HepG2 (cell line): ENCODE measurements around the gene ACTR3. TPM values are rescaled to one million over a fixed set of nuclear protein-coding genes. Genes with fewer than 3 reads are reported as not detected.
A peak's percentile ranks its signal among the peaks of the same experiment; 100 is the strongest.

Source experiments
- ATF7-NPFF ChIP-seq: sonication (generic); formaldehyde crosslinking; IDR thresholded peaks from 2 replicates; pipeline ENCODE4 v1.8.1; 2023; ENCODE audit warnings: mild to moderate bottlenecking, low read depth, missing genetic modification reagents, moderate library complexity
- EED ChIP-seq: sonication (generic); formaldehyde crosslinking; IDR thresholded peaks from 2 replicates; pipeline ENCODE4 v1.5.0; 2020; ENCODE audit warnings: mild to moderate bottlenecking, missing genetic modification reagents
- ETV5 ChIP-seq: IDR thresholded peaks from 2 replicates; pipeline ENCODE4 v1.6.1; 2018; ENCODE audit warnings: missing biosample characterization, missing genetic modification reagents, inconsistent platforms, borderline replicate concordance
- GLI4 ChIP-seq: sonication (generic); formaldehyde crosslinking; IDR thresholded peaks from 2 replicates; pipeline ENCODE4 v1.5.1; 2020; ENCODE audit warnings: missing genetic modification reagents, mild to moderate bottlenecking, moderate library complexity, borderline replicate concordance
- NR2F1 ChIP-seq, 2 experiments: fragments of 450-650 bp in 1 of 2; formaldehyde crosslinking in 1 of 2; IDR thresholded peaks; 2 replicates each; pipeline versions ENCODE4 v1.5.0 to v1.6.1; 2016 to 2020; ENCODE audit warnings: mild to moderate bottlenecking in 1 of 2, missing compliant biosample characterization in 1 of 2, missing genetic modification reagents in 1 of 2, moderate library complexity in 1 of 2
- NR2F2 ChIP-seq: IDR thresholded peaks from 2 replicates; pipeline ENCODE4 v1.6.1; 2012; ENCODE audit warnings: low read depth, inconsistent platforms, borderline replicate concordance
- RAD21 ChIP-seq: fragments of 450-650 bp; formaldehyde crosslinking; IDR thresholded peaks from 2 replicates; pipeline ENCODE4 v1.5.0; 2020; ENCODE audit warnings: mild to moderate bottlenecking
- RBM22 ChIP-seq: fragments of 200-400 bp; formaldehyde crosslinking; optimal IDR thresholded peaks from 2 replicates; pipeline ENCODE3; 2017; ENCODE audit warnings: mild to moderate bottlenecking, low read length, moderate library complexity
- REPIN1 ChIP-seq: sonication (generic); formaldehyde crosslinking; IDR thresholded peaks from 2 replicates; pipeline ENCODE4 v1.8.0; 2022; ENCODE audit warnings: missing genetic modification reagents, low read depth, mild to moderate bottlenecking, borderline replicate concordance
- SMC3 ChIP-seq: IDR thresholded peaks from 2 replicates; pipeline ENCODE4 v1.6.1; 2011; ENCODE audit warnings: low read length, improper control_type of control experiment
- SYNCRIP ChIP-seq: fragments of 200-400 bp; formaldehyde crosslinking; IDR thresholded peaks from 2 replicates; pipeline ENCODE4 v1.6.1; 2018; ENCODE audit warnings: mild to moderate bottlenecking, low read depth, low read length; ENCODE audit not compliant: insufficient read depth
- ZBTB33 ChIP-seq: sonication (generic); formaldehyde crosslinking; IDR thresholded peaks from 2 replicates; pipeline ENCODE4 v1.4.0; 2020; ENCODE audit warnings: missing genetic modification reagents
- ZBTB37 ChIP-seq: sonication (generic); formaldehyde crosslinking; IDR thresholded peaks from 2 replicates; pipeline ENCODE4 v1.4.0; 2020; ENCODE audit warnings: mild to moderate bottlenecking, missing genetic modification reagents
- ZFP91 ChIP-seq: sonication (generic); formaldehyde crosslinking; IDR thresholded peaks from 2 replicates; pipeline ENCODE4 v1.9.0; 2022; ENCODE audit warnings: missing genetic modification reagents, mild to moderate bottlenecking, borderline replicate concordance
- ZMYM4 ChIP-seq: sonication (generic); formaldehyde crosslinking; IDR thresholded peaks from 2 replicates; pipeline ENCODE4 v1.8.1; 2023; ENCODE audit warnings: mild to moderate bottlenecking, missing genetic modification reagents
- ZNF24 ChIP-seq: fragments of 450-650 bp; IDR thresholded peaks from 2 replicates; pipeline ENCODE4 v1.6.1; 2017; ENCODE audit warnings: antibody characterized with exemption, mild to moderate bottlenecking
- ZNF367 ChIP-seq: sonication (generic); formaldehyde crosslinking; IDR thresholded peaks from 2 replicates; pipeline ENCODE4 v1.4.0; 2020; ENCODE audit warnings: missing genetic modification reagents, borderline replicate concordance
- ZNF446 ChIP-seq: sonication (generic); formaldehyde crosslinking; IDR thresholded peaks from 2 replicates; pipeline ENCODE4 v1.5.0; 2020; ENCODE audit warnings: mild to moderate bottlenecking, missing genetic modification reagents
- ZNF501 ChIP-seq: sonication (generic); formaldehyde crosslinking; IDR thresholded peaks from 2 replicates; pipeline ENCODE4 v1.5.1; 2020; ENCODE audit warnings: mild to moderate bottlenecking, moderate library complexity, missing genetic modification reagents
- ZNF550 ChIP-seq: sonication (generic); formaldehyde crosslinking; IDR thresholded peaks from 2 replicates; pipeline ENCODE4 v1.4.0; 2020; ENCODE audit warnings: mild to moderate bottlenecking, missing genetic modification reagents, borderline replicate concordance
- ZNF563 ChIP-seq: sonication (generic); formaldehyde crosslinking; IDR thresholded peaks from 2 replicates; pipeline ENCODE4 v1.8.0; 2022; ENCODE audit warnings: mild to moderate bottlenecking, moderate library complexity, missing genetic modification reagents
- ZNF777 ChIP-seq: sonication (generic); formaldehyde crosslinking; IDR thresholded peaks from 2 replicates; pipeline ENCODE4 v1.4.0; 2020; ENCODE audit warnings: missing genetic modification reagents
- ZSCAN30 ChIP-seq: sonication (generic); formaldehyde crosslinking; IDR thresholded peaks from 2 replicates; pipeline ENCODE4 v1.5.0; 2020; ENCODE audit warnings: mild to moderate bottlenecking, missing genetic modification reagents
- polyA plus RNA-seq, 8 experiments: library from polyadenylated mRNA; depleted of rRNA in 3 of 8; stranded (reverse) in 7 of 8; unstranded in 1 of 8; fragments of >200 nt; fragmentation: Illumina TruSeq in 4 of 8; extraction: Trizol in 4 of 8; gene quantifications; 2 replicates each; pipeline versions ENCODE4 v1.2.1 to v1.2.3, GENCODE V29; 2011 to 2016; ENCODE audit warnings: low read depth in 4 of 8, missing spikeins in 1 of 8, mixed read lengths in 1 of 8; ENCODE audit not compliant: insufficient read depth in 1 of 8
- total RNA-seq, 5 experiments: library from RNA; depleted of rRNA; stranded (reverse); fragments of >200 nt; fragmentation: Illumina TruSeq; extraction: Trizol; gene quantifications; 2 replicates each; pipeline ENCODE4 v1.2.3, GENCODE V29; 2016; ENCODE audit warnings: low read depth in 1 of 5

The ACTR3 gene
- total and polyA plus RNA-seq, 2 of the 13 experiments (the other 11 are each of a cell fraction or from before 2014, with no cell fraction given) = 123 to 225 TPM

DNA sequence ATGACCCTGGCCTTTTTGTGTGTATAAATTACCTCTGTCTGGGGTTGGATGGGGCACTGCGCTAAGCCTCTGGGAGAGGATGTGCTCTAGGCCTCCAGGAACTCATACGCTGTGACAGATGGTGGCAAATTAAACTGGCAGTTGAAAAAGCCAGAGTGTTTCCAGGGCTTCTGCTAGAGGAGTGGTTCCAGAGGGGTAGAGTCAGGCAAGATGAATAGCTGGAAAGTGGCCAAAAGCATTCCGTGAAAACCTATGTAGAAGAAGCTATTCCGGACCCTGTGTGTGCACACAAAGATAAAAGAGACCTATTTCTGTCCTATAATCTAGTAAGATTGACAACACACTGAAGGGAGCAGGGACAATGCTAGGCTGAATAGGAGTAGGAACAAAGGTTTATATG lies 84.8 kb downstream of the ACTR3 start (continued):
- TF ChIP-seq SYNCRIP = no peak
- TF ChIP-seq NR2F1 (CRISPR knock-in tag; IDR thresholded peaks at IDR 0.05) = no peak
- TF ChIP-seq ZBTB33 = peak; percentile 97
- no peak for TF ChIP-seq ZNF367 (CRISPR knock-in tag)
- TF ChIP-seq NR2F2 = no peak
- peak; percentile 47; the same call in 1 of the 2 replicates for TF ChIP-seq ZMYM4 (CRISPR knock-in tag)
- no peak; the same call in 1 of the 2 replicates for TF ChIP-seq ETV5
- TF ChIP-seq ZBTB37 (CRISPR knock-in tag) = no peak
- no peak for TF ChIP-seq ZNF563
- no peak for TF ChIP-seq EED (CRISPR knock-in tag)
- 0 out of 2 replicates have a peak, but pooled peaks have one; percentile 34 for TF ChIP-seq REPIN1
- TF ChIP-seq ZNF24 = no peak
- no peak for TF ChIP-seq ZFP91 (CRISPR knock-in tag)
- no peak for TF ChIP-seq ZNF501 (CRISPR knock-in tag)
- TF ChIP-seq GLI4 (CRISPR knock-in tag) = no peak
- no peak for TF ChIP-seq RAD21
- no peak for TF ChIP-seq RBM22
- no peak for TF ChIP-seq ATF7-NPFF (CRISPR knock-in tag)
- no peak for TF ChIP-seq ZNF446 (CRISPR knock-in tag)
- TF ChIP-seq SMC3 = no peak
- TF ChIP-seq ZNF777 (CRISPR knock-in tag) = no peak
- TF ChIP-seq ZNF550 (CRISPR knock-in tag) = no peak
- TF ChIP-seq ZSCAN30 (CRISPR knock-in tag) = no peak
